Frontal cortex (tissue), 4 donors: Measurements from ENCODE around the gene LAPTM5. TPM values are rescaled to one million over a fixed set of nuclear protein-coding genes. Genes with fewer than 3 reads are reported as not detected.
A peak's percentile ranks its signal among the peaks of the same experiment; 100 is the strongest.

Experiments
- DNase-seq, 2 donors: peaks; one replicate each; pipeline ENCODE4 v3.0.0; 2012; ENCODE audit warnings: low spot score in 2 of 2
- FAIRE-seq: peaks from 2 replicates; lab custom pipeline; 2012; peaks lifted over from hg19 to GRCh38; lab: Jason Lieb, UNC
- total RNA-seq: library from RNA; depleted of rRNA; stranded (reverse); fragments of >200 nt; gene quantifications from one replicate; pipeline ENCODE4 v1.2.3, GENCODE V29; 2014
- donor health status: control.
- donor health status: control.
- donor health status: control.

The LAPTM5 gene
- total RNA-seq, 1 donor from 2014 or later: 3.7 TPM

DNA sequence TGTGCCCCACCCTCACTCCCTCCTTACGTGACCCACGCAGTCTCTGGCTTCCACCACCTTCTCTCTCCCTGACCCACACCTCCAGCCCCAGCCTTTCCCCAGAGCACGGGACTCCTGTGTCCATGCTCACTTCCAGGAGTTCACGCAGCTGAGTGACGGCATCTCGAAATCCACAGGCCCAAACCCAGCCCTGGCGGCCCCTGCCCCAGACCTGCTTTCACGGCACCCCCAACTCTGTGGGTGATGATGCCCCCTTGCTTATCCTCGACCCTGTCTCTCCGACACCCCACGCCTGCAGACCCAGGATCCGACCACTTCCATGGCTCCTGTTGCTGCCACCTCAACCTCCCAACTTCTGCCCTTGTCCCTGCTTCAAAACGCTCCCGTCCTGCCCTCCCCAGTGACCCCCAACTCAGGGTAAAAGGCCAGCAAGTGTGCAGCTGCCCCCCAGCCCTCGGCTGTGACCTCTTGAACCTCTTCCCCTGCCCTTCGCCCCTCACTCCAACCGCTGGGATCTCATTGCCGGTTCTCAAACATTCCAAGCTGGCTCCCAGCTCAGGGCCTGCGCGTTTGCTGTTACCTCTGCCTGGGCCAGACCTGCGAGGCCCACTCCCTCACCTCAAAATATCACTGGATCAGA, 30.4 kb upstream of the LAPTM5 start:
- FAIRE-seq (no peak), DNase-seq (no peak)

DNA sequence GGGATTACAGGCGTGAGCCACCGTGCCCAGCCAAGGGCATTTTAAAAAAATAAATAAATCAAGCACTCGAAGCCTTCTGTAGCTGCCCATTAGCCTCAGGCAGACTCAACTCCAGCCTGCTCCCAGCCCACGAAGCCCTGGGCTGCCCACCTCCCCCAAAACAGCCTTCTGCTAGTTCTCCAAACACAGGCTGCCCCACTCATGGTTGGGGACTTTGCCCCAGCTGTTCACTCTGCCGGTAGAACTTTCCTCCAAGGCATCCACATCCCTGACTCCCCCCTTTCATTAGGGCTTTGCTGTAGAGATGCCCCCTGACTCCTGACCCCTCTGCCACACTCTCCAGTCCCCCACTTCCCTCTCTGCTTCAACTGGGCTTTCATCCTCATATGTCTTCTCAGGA, 29.7 kb upstream of the LAPTM5 start:
- FAIRE-seq: no peak

DNA sequence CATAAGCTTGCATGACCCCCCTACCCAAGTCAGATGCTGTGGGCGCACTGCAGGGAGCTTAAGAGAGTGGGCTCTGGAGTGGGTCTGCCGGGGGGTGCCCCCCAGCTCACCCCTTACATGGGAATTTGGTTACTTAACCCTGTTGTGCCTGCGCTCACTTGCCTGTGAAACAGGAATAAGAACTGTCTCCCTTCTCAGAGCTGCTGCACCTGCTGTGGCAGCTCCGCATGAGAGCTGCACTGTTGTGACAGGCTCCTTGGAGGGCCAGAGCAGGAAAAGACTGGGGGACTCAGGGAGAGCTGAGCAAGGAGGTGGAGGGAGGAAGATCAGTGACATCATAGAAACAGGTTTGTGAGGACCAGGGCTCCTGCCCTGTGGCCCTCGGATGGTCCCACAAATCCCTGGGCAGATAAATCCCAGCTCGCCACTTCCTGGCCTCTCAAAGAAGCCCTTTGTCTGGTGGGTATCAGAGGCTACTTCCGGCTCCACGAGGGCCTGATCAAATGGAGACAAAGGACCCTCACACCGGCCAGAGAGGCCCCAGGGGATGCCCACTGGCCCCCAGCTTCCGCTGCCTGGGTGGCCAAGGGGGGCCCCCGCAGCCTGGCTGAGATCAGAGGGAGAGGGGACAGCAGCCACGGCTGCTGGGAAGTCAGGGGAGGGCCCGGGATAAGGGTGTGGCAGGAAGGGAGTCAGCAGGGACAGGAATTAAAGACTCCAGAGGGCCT, 28.9 kb upstream of the LAPTM5 start:
- no peak for FAIRE-seq
- DNase-seq: peak in 1 of 2 donors; percentile 72

More for the DNA sequence above, 29.7 kb upstream of the LAPTM5 start:
- no peak for DNase-seq

DNA sequence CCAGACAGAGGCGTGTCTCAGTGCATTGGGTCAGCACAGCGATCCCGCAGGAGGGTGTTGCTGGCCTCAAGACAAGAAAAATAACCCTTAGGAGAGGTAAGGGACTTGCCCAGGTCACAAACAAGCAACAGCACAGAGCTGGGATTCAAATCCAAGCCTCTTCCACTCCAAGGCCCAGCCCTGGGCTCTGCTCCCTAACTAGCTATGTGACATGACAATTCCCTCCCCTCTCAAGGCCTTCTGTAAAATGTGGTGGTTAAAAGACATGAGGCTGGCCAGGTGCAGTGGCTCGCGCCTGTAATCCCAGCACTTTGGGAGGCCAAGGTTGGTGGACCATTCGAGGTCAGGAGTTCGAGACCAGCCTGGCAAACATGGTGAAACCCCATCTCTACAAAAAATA, 28.1 kb upstream of the LAPTM5 start:
- no peak for DNase-seq
- no peak for FAIRE-seq

DNA sequence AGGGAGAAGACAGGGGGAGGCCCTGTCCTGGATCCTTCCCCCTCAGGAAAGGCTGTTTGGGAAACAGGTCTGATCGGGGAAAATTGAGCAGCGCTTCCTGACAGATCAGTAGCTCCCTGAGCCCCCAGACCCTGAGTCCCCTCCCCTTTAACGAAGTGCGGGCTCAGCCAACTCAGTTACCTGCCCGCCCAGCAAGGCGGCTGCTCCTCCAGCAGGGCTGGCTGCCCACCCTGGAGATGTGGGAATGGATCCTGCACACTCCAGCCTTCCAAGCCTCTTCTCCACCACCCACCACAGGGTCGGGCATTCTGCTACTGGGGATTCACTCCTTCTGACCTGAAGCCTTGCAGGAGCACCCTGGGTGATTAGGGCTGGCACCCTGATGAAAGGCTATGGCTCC, 27.6 kb upstream of the LAPTM5 start:
- no peak for FAIRE-seq

DNA sequence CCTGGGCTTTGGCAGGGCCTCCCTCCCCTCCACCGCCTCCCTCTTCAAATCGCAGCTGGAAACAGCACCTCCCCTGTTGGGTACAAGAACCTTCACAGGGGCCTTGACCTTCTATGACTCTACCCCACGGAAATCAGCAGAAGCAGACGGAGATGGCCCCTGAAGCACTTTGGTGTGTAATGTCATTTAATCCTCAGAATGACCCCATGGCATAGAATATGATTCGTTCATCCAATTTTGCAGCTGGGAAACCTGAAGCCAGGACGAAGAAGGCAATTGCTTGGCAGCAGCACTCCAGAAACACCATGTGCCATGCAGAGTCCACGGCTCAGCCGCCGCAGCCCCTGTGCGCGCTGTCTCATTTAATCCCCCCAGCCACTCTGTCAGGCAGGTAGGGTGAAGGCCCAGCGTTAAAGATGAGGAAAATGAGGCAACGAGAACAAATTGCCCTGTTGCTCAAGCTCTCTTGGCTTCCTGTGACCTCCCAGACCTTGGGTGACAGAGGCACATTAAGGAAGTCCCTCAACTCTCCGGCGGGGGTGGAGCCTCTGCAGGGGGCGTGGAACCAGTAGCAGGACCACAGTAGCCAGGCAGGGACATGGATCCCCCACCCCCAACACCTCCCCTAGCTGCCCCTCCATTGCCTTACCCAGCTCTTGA, 25.8 kb upstream of the LAPTM5 start:
- FAIRE-seq (no peak), DNase-seq (no peak)

More for the DNA sequence above, 27.6 kb upstream of the LAPTM5 start:
- DNase-seq: no peak

DNA sequence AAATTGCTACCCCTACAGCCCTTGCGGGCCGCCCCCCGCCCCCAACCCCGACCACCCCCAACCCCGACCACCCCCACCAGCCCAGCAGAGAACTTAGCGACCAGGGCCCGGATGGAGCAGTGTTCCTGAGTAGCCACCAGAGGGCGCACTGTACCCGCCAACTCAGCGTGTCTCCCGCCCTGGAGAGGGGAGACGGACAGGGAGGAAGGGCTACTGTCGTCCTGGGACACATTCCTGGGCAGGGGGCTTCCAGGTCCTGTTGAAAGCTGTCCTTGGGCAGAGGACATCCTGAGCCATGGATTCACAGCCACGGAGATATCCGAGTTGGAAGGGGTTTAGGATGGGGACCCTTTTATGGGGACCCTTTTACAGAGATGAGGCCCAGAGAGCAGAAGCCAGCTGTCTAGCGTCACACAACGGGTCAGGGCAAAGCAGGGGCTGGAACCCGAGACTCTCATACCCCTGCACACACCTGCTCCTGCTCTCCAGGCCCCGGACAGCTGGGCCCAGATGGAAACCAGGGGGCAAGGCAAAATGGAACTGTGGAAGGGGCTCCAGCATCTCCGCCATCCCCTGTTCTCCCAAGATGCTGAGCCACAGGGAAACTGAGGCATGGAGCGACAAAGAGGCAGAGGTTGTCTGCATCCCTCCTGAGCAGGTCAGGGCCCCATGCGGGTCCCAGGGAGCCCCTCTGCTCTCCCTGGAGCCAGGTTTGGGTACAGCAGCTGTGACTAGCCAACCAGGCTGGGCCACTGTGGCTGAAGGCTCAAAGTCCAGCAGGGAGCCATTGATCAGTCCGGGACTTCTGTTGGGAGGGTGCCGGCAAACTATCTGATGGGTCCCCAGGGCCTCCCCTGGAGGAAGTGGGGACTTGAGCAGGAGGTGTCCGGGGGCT, 25.0 kb upstream of the LAPTM5 start:
- FAIRE-seq: no peak
- DNase-seq: peak; percentile 64 to 81

DNA sequence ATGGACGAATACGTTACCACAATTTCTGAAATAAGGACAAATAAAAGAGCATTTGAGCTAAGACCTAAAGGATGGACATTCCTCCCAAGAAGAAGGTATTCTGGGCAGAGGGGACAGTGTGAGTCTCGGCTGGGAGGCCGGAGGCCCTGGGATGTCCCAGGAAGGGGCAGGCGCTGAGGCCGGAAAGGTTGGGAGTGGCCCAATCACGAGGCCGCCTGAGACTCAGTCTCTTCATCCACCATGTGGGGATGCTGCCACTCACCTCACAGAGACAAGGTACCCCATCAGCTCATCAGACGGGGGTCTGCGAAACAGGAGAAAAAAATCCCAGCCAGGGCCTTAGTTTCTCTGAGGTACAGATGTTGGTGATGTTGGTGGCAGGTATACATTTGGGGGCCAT, 24.3 kb upstream of the LAPTM5 start:
- DNase-seq: no peak
- FAIRE-seq: no peak

DNA sequence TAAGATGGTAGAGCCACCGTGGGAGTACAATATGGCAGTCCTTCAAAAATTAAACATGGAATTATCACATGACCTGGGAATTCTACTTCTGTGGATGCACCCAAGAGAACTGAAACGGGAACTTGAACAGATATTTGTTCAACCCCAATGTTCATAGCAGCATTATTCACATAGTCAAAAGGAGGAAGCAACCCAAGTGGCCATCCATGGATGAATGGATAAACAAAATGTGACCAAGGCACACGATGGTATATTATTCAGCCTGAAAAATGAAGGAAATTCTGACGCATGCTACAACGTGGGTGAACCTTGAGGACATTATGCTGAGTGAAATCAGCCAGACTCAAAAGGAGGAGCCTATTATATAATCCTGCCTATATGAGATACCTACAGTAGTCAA, 22.8 kb upstream of the LAPTM5 start:
- DNase-seq: no peak
- no peak for FAIRE-seq

DNA sequence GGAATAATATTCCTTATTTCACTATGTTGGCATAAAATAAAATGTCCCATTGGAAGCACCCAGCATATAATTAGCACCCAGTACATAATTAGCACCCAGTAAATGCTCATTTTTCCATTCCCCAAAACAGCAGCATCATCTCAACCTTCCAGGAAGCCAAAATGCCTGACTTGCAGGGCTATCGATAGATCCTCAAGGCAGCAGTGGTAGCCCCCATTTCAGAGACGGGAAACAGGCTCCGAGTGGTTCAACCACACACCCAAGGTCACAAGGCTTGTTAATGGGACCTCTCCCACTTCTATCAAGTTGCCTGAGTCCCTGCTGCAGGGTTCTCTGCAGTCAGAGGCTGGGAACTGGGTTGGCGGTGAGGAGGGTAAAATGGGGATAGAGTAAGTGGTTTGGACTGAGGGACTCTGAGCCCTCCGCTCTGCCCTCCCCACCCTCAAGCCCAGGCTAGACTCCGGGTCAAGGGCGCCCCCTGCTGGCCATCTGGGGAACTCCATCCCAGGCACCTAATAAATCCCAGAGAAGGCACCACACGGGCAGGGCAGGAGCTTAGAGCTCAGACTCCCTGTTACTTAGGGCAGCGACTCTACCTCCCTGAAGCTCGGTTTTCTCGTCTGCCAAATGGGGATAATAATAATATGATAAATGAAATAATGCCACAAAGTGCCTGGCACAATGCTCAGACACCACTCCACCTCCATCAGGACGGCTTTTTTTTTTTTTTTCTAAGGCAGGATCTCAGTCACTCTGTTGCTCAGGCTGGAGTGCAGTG, 21.9 kb upstream of the LAPTM5 start:
- DNase-seq: peak; percentile 77 to 80
- no peak for FAIRE-seq

DNA sequence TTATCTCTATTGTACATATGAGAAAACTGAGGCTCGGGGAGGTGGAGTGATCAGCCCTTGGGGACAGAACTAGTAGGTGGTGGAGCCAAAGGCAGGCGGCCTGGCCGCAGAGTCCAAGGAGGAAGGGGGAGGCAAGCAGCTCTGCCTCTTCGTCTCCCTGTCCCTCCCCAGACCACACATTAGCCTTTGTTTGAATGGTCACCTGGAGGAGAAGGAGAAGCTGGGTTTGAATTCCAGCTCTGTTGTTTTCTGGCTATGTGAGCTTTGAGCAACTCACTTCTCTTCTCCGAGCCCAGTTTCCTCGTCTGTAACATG, 21.4 kb upstream of the LAPTM5 start:
- FAIRE-seq: no peak
- no peak for DNase-seq

DNA sequence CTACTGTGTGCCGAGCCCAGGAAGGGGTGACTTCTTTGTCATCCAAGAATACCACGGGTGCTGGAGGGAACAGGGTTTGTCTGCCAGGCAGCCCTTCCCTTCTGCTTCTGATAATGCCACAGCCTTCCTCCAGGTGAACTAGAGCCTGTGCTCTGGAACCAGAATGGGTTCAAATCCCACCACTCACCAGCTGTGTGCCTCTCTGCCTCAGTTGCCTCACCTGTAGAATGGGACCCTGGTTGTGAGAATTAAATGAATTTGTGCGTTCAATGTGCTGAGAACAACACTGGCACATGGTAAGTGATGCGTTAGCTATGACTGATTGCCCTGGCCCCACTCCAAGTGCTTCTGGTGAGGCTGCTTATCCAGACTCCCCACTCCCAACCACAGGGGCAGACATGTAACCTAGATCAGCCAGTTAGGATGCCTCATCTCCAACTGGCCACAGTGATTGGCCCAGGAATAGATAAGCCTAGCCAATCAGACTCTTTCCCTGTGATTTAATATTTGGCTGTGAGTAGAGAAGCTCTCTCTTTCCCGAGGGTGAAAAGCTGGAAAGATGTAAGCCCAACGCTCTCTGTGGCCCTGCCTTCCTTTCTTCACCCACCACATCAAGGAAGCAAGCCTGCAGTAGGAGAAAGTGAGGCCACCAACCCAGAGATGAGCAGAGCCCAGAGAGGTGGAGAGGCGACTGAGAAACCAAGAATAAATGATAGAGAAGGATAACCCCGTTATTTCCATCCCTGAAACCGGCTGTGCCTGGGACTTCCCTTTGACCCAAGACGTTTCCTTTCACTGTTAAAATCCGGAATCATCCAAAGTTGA, 20.8 kb upstream of the LAPTM5 start:
- DNase-seq: no peak
- no peak for FAIRE-seq

DNA sequence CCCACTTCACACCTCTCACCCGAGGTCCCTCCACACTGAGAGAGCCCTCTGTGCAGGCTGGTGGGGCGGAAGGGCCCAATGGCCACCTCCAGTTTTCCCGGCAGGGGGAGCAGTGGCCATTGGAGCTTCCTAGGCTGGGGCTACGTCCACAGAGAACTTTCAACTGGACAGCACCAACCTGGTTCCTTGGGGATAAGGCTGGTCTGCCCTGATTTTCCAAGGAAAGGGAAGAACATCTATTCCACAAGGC, 20.3 kb upstream of the LAPTM5 start:
- DNase-seq (no peak), FAIRE-seq (no peak)

DNA sequence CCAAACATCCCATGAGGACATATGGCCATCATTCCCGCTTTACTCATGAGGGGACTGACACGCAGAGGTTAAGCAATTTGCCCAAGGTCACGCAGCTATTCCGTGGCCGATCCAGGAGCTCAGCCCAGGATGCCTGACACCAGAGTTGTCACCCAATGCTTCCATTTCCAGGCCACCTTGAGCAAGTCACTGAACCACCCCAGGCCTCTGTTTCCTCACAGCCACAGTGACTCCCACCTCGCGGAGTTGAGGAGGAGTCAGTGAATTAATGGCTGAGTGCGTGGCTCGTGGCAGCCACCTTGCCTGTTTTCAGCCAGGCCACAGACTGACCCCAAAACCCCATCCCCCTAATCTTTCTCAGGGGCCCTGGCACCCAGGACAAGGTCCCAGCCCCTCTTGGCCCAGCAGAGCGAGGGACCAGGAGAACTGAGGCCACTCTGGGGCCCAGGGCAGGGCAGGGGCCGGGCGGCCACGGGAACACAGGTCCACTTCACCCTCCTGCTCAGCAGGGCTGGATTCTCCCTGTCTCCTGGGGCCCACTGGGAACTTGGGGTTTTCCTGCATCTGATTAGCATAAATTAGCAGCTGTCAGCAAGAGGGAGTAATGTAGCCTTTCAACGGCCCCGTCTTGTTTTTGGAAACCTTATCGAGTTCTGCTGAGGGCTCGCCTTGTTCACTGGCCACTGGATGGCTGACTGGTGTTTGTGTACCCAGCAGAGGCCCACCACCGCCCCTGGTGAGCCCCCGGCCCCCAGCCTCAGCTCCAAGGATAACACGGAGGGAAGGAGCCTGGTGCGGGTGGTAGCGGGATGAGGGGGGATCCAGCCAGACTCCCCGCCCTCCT, 19.7 kb upstream of the LAPTM5 start:
- FAIRE-seq: no peak

DNA sequence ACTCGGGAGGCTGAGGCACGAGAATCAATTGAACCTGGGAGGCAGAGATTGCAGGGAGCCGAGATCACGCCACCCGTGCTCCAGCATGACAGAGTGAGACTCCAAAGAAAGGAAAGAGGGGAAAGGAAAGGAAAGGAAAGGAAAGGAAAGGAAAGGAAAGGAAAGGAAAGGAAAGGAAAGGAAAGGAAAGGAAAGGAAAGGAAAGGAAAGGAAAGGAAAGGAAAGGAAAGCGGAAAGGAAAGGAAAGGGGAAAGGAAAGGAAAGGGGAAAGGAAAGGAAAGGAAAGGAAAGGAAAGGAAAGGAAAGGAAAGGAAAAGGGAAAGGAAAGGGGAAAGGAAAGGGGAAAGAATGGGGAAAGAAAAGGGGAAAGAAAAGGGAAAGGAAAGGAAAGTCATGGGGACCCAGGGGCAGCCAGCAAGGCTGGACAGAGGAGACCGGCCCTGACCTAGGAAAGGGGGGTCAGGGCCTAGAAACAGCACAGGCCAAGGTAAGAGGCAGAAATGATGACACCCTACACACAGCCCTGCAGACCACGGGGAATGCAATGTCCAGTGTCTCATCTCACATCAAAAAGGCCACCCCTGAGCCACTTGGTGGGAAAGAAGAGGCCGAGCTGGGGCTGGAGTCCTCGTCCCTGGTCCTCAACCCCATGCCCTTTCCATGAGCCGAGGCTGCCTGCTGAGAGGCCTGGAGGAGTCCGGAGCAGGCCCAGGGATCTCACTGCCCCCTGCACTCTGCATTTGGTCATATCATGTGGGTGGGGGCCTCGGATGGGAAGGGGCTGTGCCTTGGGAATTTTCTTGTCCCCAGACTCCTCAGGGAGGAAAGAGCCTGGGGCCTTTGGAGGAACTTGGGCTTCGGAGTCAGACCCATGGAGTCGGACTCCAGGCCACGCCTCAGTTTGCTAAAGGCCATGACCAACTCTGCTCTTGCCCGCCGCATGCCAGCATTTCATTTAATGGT, 18.8 kb upstream of the LAPTM5 start:
- DNase-seq: no peak
- no peak for FAIRE-seq

More for the DNA sequence above, 19.7 kb upstream of the LAPTM5 start:
- DNase-seq: no peak

DNA sequence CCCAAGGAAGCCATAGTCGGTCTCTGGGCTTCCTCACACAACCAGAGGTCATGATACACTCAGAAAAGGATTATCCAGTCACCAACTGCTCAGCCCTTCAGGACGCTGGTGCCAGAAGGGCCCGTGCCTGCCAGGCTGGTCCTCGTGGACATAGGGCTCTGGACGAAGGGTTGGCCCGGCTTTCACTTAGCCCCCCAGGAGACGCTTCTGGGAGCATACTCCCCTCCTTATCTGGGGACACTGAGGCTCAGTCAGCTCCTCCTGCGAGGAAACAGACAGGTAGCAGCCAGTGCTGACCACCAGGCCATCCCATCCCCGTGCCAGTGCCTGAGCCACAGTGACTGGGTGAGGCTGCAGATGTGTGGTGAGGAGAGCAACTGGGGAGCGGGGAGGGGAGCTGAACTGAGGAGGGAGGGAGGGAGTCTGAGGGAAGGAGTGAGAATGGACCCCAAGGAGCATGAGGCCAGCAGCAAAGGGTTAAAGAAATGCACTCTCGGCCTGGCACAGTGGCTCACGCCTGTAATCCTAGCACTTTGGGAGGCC, 17.9 kb upstream of the LAPTM5 start:
- FAIRE-seq: no peak
- DNase-seq: no peak
